Activated naive CD4-positive, alpha-beta T cell (primary cell): ENCODE measurements around the gene FAHD2A.
A peak's percentile ranks its signal among the peaks of the same experiment; 100 is the strongest.
"Not testable (repeated sequence)": the region's sequence is repeated elsewhere in the genome, so short reads cannot be mapped to it uniquely, and the experiment has no call there.

Source experiments
- DNase-seq, 4 experiments: peaks; one replicate each; lab custom pipeline; 2025; lab: John Stamatoyannopoulos, UW

The FAHD2A gene

GRCh38 chr2:95390881-95391321 is 11.6 kb upstream of the FAHD2A start:
- no peak for DNase-seq

GRCh38 chr2:95391641-95392310 is 10.7 kb upstream of the FAHD2A start:
- no peak for DNase-seq

- no peak for DNase-seq
Measured at GRCh38 chr2:95392320-95392719, 10.2 kb upstream of the FAHD2A start.

- DNase-seq: no peak
Measured at GRCh38 chr2:95392730-95393455, 9.6 kb upstream of the FAHD2A start.

GRCh38 chr2:95393901-95394300 is 8.6 kb upstream of the FAHD2A start:
- no peak for DNase-seq

- no peak for DNase-seq
Measured at GRCh38 chr2:95399061-95399460, 3.4 kb upstream of the FAHD2A start.

- no peak for DNase-seq
Measured at GRCh38 chr2:95401480-95401879, 1.0 kb upstream of the FAHD2A start.

GRCh38 chr2:95402004-95402369 is 521 bp upstream of the FAHD2A start:
- DNase-seq: not testable (repeated sequence)

- not testable (repeated sequence) for DNase-seq
Measured at GRCh38 chr2:95403204-95403721, 755 bp downstream of the FAHD2A start.

- DNase-seq: not testable (repeated sequence)
Measured at GRCh38 chr2:95403824-95404223, 1.3 kb downstream of the FAHD2A start.

GRCh38 chr2:95404676-95405075 is 2.2 kb downstream of the FAHD2A start:
- DNase-seq: not testable (repeated sequence)

- not testable (repeated sequence) for DNase-seq
Measured at GRCh38 chr2:95411239-95411638, 8.7 kb downstream of the FAHD2A start.

- peak in 3 of 4 experiments; percentile 28 to 50 (median 31) for DNase-seq
Measured at GRCh38 chr2:95414015-95414594, 11.6 kb downstream of the FAHD2A start.

- DNase-seq: not testable (repeated sequence)
Measured at GRCh38 chr2:95415138-95415537, 12.6 kb downstream of the FAHD2A start.

- not testable (repeated sequence) for DNase-seq
Measured at GRCh38 chr2:95415561-95415960, 13.1 kb downstream of the FAHD2A start.

- not testable (repeated sequence) for DNase-seq
Measured at GRCh38 chr2:95427196-95427867, 24.8 kb downstream of the FAHD2A start.

- DNase-seq: not testable (repeated sequence)
Measured at GRCh38 chr2:95429748-95430467, 27.4 kb downstream of the FAHD2A start.

- not testable (repeated sequence) for DNase-seq
Measured at GRCh38 chr2:95433373-95433772, 30.9 kb downstream of the FAHD2A start.

GRCh38 chr2:95433973-95434372 is 31.5 kb downstream of the FAHD2A start:
- not testable (repeated sequence) for DNase-seq

GRCh38 chr2:95434507-95435076 is 32.1 kb downstream of the FAHD2A start:
- not testable (repeated sequence) for DNase-seq
